GM13977 (cell line): ENCODE measurements around the gene SOX1.

ENCODE experiments used
- DNase-seq: peaks from one replicate; pipeline ENCODE4 v3.0.0; 2012; ENCODE audit warnings: low spot score
- CTCF ChIP-seq: IDR thresholded peaks from 2 replicates; pipeline ENCODE4 v1.5.1; 2012; ENCODE audit warnings: mild to moderate bottlenecking, control low read depth; ENCODE audit not compliant: insufficient read depth; ENCODE audit errors: extremely low read depth, missing control alignments
- in situ Hi-C: fragments of 300-500 bp; cut with MboI; formaldehyde crosslinking; loops from one replicate; pipeline ENCODE4 v1.12.0; 2022; ENCODE audit warnings: low sequenced_read_pairs, low pct_unique_long_range_greater_than_20kb, mixed read lengths, inconsistent platforms; ENCODE audit not compliant: unreplicated experiment

The SOX1 gene

GRCh38 chr13:112061367-112062061, 5.4 kb upstream of the SOX1 start:
- TF ChIP-seq CTCF: no peak

GRCh38 chr13:112062072-112062567, 4.8 kb upstream of the SOX1 start:
- no peak for DNase-seq
- in situ Hi-C loops: no loop called here
- no peak for TF ChIP-seq CTCF

More at GRCh38 chr13:112061367-112062061, 5.4 kb upstream of the SOX1 start:
- in situ Hi-C loops: no loop called here
- DNase-seq: peak; percentile 32

GRCh38 chr13:112062571-112063570, 4.1 kb upstream of the SOX1 start:
- in situ Hi-C loops: no loop called here
- TF ChIP-seq CTCF: peak; percentile 9
- peak; percentile 33 for DNase-seq

- no peak for DNase-seq
- in situ Hi-C loops: no loop called here
These were observed 3.1 kb upstream of the SOX1 start for GRCh38 chr13:112063807-112064206.

GRCh38 chr13:112064222-112064621, 2.7 kb upstream of the SOX1 start:
- in situ Hi-C loops: no loop called here
- no peak for TF ChIP-seq CTCF
- no peak for DNase-seq

More at GRCh38 chr13:112063807-112064206, 3.1 kb upstream of the SOX1 start:
- TF ChIP-seq CTCF: no peak

GRCh38 chr13:112065521-112065866, 1.5 kb upstream of the SOX1 start:
- TF ChIP-seq CTCF: no peak
- in situ Hi-C loops: no loop called here
- DNase-seq: peak; percentile 31
